Measurements from ENCODE around the gene SMURF2.
"Not testable (repeated sequence)": the region's sequence is repeated elsewhere in the genome, so short reads cannot be mapped to it uniquely, and the experiment has no call there.

SMURF2 gene

GRCh38 chr17:64661976-64662773 is at the start of gene SMURF2:
Gene SMURF2, minus strand, starts transcription at chr17:64662307. Its CDS starts 427 bp downstream, at chr17:64661880.
- peak; percentile 81 for DNase-seq

DNA sequence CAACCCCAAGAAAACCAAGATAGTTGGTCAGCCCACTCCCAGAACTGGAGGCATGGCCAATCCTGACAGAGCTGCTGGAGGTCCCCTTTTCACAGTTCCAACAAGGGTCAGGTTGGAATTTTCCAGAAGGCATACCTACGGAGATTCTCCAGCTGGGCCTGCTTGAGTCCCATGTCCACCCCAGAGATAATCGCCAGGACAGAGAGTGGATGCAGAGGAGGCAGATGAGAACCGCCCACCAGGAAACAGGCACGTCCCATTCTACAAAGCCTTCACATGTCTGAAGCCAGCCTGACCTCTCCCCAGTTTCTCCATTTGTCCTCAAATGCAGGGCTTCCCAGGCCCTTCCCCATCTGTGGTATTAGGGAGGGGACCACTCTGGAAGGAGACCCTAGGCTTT is 47.4 kb upstream of the SMURF2 start:
- DNase-seq = no peak

GRCh38 chr17:64707050-64707591 is 45.0 kb upstream of the SMURF2 start:
- peak; percentile 100 for DNase-seq

- peak; percentile 53 for DNase-seq
Measured at GRCh38 chr17:64706224-64707049, 44.3 kb upstream of the SMURF2 start.

DNA sequence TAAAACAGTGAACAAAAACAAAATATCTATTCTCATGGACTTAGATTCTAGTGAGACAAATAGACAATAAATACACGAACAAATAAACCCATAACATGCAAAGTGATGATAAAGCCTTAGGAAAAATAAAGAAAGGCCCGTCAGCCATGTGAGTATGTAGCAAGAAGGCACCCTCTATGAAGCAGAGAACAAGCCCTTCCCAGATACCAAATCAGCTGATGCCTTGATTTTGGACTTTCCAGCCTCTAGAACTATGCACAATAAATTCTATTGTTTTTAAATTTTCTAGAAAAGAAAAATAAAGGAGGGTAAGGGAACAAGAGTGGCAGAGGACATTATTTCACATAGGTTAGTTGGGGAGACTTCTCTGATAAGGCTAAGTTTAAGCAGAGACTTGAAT is 40.7 kb upstream of the SMURF2 start:
- DNase-seq = no peak

DNA sequence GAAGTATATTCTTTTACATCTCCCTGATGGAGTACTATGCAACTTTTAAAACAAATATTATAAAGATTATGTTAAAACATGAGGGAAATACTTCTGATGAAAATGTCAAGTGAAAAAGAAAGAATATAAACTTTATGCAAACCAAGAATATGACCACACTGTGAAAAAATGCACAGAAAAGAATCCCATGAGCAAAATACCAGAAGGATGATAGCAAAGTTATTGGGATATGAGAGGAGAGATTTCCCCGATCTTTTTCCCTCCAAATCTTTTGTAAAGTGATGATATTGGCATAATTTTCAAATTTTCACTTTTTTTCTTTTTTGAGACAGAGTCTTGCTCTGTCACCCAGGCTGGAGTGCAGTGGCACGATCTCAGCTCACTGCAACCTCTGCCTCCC is 36.6 kb upstream of the SMURF2 start:
- DNase-seq = peak; percentile 73

- DNase-seq = peak; percentile 77
Measured at GRCh38 chr17:64694207-64694606, 32.1 kb upstream of the SMURF2 start.

DNA sequence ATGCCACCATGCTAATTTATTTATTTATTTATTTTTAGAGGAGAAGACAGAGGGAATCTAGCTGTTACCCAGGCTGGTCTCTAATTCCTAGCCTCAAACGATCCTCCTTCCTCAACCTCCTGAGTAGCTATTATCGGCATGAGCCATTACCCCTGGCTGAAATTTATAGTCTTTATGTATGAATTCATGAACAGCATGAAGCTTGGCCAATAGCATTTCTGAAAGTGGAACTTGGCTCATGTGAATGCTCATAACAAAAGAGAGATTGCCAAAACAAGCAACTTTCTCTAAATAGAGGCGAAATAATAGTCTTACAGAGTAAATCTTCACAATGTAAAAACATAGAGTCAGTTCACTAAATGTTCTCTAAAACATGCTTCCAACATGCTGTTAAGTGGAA is 30.1 kb upstream of the SMURF2 start:
- DNase-seq = no peak

- DNase-seq = no peak
Measured at GRCh38 chr17:64689106-64689505, 27.0 kb upstream of the SMURF2 start.

GRCh38 chr17:64688481-64688880 is 26.4 kb upstream of the SMURF2 start:
- DNase-seq = no peak

DNA sequence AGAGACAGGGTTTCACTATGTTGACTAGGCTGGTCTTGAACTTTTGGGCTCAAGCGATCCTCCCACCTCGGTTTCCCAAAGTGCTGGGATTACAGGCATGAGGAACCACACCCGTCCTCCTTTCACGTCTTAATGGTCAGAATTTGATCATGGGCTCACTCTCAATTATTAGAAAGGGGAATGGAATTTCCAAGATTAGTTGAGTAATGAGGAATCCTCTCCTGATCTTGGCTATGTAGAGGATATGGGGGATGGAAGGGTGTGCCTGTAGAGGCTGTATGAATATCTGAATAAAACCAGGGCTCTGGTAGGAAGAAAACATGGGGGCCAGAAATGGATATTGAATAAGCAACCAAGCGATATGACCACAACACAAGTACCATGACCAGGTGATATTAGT is 25.9 kb upstream of the SMURF2 start:
- DNase-seq = peak; percentile 89

GRCh38 chr17:64687376-64687775 is 25.3 kb upstream of the SMURF2 start:
- no peak for DNase-seq

DNA sequence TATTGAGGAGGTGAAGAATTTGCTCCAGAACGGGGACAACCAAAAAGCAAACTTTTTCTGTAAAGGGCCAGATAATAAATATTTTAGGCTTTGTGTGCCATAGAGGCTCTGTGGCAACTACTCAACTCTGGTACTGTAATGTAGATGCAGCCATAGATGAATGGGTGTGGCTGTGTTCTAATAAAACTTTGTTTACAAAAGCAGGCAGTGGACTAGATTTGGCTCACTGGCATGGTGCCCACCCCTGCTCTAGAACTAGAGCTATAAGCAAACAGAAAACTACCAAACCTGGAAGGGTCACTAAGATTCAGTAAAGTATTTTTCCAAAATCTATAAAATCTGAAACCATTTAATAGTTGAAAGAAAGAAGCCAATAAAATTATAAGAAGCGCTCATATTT is 24.6 kb upstream of the SMURF2 start:
- no peak for DNase-seq

DNA sequence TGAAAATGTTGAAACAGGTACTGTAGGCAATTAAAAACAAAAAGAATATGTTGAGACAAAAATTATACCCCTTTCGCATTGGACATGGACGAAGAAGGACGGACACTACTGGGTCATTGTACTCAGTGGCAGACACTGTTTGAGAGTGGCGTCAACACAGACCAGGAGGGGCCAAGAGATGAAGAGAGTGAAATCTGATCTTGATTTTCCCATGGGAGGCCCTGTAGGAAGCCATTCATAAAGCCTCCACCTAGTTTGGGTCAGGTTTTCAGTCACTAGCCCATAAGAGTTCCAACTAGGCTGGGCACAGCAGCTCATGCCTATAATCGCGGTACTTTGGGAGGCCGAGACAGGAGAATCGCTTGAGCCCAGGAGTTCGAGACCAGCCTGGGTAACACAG is 23.6 kb upstream of the SMURF2 start:
- no peak for DNase-seq

GRCh38 chr17:64683796-64684195 is 21.7 kb upstream of the SMURF2 start:
- DNase-seq = peak; percentile 76

- peak; percentile 94 for DNase-seq
Measured at GRCh38 chr17:64682261-64683181, 20.4 kb upstream of the SMURF2 start.

DNA sequence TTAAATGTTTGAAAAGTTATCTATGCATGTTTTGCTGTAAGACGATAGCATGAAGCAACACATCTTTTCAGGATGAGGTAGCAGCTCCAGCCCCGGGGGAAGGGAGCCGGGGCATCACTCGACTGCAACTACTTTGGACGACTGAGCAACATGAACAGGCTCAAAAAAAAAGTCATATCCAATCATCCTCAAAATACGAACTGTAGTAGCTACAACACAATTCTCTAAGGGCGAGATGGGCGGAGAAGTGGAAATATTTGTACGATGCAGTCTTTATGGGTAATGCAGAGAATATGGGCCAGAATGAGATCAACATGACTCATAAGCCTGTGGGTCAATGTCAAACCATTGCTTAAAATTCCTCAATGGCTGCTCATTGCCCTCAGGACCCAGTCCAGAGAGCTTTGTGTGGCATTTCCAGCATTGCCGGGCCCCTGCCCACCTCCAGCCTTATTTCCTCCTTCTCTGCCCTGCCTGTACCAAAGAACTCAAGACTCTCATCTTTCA is 17.7 kb upstream of the SMURF2 start:
- peak; percentile 99 for DNase-seq

DNA sequence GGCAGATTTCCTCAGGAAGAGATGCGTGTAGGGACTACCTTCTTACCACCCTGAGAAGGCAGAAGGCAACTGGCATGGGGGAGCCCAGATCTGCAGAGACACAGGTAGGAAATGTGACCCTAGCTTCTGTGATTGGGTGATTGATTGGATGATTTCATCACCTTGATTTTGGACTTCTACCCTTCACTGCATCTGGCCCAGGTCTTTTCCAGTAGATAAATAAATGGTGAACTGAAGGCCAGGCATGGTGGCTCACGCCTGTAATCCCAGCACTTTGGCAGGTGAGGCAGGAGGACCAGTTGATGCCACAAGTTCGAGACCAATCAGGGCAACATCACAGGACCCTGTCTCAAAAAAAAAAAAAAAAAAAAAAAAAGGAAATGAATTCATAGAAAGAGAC is 14.7 kb upstream of the SMURF2 start:
- no peak for DNase-seq

- not testable (repeated sequence) for DNase-seq
Measured at GRCh38 chr17:64670843-64671590, 8.9 kb upstream of the SMURF2 start.

DNA sequence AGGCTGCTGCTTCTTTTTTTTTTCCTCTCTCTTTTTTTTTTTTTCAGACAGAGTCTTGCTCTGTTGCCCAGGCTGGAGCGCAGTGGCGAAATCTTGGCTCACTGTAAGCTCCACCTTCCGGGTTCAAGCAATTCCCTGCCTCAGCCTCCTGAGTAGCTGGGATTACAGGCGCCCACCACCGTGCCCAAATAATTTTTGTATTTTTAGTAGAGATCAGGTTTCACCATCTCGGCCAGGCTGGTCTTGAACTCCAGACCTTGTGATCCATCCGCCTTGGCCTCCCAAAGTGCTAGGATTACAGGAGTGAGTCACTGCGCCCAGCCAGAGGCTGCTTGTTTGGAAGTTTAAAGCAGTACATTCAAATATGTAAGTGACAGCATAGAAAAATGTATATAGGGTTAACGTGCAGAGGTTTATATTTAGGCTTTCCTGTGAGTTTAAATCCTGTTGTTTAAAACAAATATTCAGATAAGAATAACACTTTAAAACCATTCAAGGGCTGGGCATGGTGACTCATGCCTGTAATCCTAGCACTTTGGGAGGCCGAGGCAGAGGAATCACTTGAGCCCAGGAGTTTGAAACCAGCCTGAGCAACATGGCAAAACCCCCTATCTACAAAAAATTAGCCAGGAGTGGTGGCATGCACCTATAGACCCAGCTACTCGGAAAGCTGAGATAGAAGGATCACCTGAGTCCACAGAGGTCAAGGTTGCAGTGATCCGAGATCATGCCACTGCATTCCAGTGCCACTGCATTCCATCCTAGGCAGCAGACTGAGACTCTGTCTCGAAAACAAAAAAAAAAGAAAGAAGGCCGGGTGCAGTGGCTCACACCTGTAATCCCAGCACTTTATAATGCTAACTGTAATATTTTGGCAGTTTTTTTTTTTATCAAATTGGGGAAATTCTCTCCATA is 6.0 kb upstream of the SMURF2 start:
- peak; percentile 83 for DNase-seq

Measured in EL (cell line).